GM19468 (cell line): ENCODE data around the gene TUBA3E.
A peak's percentile ranks its signal among the peaks of the same experiment; 100 is the strongest.
"Not testable (repeated sequence)": the region's sequence is repeated elsewhere in the genome, so short reads cannot be mapped to it uniquely, and the experiment has no call there.

Source experiments
- ATAC-seq: cut with Tn5 transposase; IDR thresholded peaks from one replicate; pipeline ENCODE4 v1.9.1; 2021; ENCODE audit warnings: mild to moderate bottlenecking, moderate library complexity, moderate number of reproducible peaks; ENCODE audit not compliant: unreplicated experiment; ENCODE audit errors: extremely low read depth

The TUBA3E gene

DNA sequence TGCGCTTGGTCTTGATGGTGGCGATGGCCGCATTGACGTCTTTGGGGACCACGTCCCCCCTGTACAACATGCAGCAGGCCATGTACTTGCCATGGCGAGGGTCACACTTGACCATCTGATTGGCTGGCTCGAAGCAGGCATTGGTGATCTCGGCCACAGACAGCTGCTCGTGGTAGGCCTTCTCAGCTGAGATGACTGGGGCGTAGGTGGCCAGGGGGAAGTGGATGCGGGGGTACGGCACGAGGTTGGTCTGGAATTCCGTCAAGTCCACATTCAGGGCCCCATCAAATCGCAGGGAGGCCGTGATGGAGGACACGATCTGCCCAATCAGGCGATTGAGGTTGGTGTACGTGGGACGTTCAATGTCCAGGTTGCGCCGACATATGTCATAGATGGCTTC is 4.4 kb downstream of the TUBA3E start:
- ATAC-seq: not testable (repeated sequence)

DNA sequence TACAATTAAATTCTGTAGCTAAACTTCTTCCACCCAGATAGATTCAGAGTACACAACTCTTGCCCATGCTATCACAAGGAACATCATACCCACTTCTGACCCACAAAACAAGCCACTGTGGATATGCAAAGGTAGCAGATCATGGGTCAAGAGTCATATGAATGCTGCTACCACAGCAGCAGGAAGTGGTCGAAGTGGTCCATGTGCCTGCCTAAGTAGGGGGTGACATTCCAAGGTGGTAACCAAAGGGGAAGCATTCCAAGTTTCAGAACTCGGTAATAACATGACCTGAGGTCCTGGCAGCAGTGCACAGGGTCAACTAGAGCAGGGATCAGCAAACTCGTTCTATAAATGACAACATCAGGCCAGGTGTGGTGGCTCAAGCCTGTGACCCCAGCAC is 5.8 kb downstream of the TUBA3E start:
- ATAC-seq: not testable (repeated sequence)

DNA sequence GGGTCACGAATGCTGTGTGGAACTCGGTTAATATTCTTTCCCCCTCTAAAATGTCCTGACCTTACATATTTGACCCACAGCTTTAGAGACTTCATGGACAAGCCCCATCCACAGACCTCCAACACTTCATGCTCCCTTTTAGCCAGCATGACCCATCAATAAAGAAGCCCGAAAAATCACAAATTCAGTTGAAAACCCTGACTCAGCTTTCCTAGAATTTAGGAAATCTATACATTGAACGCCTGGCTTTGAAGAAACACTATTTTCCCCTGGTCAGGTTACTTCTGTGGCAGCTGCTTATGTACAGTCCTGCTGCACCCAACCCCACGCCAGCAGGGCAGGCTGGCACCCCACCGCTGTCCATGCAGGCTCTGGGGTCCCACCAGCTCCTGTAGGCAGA is 6.9 kb downstream of the TUBA3E start:
- not testable (repeated sequence) for ATAC-seq

DNA sequence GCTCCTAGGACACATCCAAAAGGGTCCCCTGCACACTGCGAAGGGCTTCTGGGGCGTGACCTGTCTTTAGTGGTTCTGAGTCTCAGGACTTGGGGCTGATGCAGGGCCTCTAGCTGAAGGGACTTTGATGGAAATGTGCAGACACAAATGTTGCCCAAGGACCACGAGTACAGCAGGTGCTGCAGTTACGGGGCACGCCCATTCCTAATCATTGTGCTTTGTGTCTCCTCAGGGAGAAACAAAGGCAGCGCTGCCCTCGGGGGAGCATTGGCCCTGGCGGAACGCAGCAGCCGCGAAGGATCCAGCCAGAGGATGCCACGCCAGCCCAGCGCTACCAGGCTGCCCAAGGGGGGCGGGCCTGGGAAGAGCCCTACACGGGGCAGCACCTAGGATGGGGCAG is 8.0 kb downstream of the TUBA3E start:
- ATAC-seq: no peak

DNA sequence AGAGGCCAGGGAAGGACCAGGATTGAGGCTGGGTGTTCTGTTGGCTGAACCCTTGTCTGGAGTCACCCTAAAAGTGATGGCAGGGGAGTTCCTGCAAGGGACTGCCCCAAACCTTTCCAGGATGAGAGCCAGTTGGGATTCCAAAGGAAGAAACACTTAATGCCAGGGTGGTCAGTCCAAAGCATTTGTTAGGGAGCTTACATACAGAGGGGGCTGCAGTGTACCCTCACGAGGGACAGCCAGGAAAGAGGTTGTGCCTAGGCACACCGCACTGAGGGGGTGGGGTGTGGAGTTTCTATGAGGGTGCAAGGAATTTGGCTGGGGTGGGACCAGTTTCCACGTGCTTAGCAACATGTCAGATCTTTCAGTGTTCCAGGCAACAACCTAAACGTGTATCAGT is 9.3 kb downstream of the TUBA3E start:
- ATAC-seq: not testable (repeated sequence)

DNA sequence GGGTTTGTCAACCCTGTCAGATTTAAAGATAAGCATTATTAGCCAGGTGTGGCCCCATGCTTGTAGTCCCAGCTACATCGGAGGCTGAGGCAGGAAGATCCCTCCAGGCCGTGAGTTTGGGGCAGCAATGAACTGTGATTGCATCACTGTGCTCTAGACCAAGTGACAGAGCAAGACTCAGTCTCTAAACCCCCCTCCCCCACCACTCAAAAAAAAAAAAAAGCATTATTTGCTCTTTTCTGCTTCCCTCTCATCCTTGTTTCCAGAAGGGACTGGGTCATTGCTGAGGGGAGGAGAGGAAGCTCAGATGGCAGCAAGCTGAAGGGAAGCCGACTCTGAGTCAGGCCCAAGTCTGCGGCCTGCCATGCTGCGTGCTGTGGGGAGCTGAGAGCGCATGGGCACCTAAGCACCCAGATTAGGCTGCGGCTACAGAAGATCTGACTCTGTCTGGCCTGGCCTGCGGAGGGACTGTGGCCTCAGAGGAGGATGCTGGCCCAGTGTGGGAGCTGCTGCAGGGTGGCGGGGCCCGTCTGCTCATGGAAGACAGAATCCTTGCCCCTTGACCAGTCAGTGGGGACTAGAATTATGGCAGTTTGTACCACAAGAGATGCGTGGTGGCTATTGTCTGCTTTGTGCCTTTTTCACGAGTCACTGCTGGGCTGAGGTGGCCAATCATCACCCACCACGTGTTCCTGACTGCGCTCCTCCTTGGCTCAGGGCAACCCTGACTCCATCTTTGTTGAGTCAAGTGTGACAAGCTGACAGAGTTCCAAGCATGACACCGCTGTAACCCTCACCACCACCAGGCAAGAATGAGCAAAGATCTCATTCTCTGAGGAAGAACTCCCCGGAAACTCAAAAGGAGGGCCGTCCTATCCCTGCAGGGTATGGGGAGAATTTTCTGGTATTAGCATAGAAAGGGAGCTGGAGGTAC is 10.1 kb downstream of the TUBA3E start:
- not testable (repeated sequence) for ATAC-seq

DNA sequence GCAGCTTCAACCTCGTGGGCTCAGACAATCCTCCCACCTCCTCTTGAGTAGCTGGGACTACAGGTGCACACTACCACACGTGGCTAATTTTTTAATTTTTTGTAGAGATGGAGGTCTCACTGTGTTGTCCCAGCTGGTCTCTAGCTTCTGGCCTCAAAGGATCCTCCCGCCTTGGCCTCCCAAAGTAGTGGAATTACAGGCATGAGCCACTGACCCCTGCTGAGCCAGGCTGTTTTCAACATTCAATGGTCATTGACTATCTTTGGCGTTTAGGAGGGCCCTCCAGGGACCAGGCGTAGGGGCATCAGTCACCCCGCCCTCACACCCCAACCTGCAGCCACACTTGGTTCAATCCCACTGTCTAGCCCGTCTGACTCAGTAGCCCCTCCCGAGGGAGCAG is 11.0 kb downstream of the TUBA3E start:
- ATAC-seq: no peak

DNA sequence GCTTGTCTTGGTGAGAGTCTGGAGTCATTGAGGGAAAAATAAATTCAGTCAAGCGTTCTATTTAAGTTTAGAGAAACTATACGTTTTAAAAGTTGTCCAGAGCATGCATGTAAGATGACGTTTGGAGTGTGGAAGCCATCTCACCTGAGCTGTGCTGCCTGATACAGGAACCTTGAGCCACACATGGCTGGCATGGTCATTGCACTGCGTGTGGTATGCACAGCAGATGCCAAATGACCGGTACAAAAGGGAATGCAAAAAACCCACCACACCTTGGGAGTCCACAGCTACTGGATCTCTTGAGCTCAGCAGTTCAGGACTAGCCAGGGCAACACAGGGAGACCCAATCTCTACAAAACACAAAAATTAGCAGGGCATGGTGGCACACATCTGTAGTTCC is 11.8 kb downstream of the TUBA3E start:
- no peak for ATAC-seq

DNA sequence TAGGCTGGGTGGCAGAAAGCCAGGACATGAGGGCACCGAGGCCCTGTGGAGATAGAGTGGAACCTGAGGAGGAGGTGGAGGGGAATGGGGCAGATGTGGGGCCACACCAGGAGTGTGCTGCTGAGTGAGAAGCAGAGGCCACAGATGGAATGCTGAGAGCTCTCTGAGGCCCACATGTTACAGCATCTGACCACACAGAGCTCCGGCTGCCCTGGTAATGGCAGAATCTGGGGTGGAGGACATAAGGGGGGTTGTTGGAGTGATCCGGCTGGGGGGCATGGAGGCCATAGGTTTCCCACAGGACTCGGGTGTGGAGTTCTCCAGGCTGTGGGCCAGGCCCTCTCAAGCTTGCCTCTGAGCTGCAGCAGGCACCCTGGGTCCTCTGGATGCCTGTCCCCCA is 12.3 kb downstream of the TUBA3E start:
- no peak for ATAC-seq

DNA sequence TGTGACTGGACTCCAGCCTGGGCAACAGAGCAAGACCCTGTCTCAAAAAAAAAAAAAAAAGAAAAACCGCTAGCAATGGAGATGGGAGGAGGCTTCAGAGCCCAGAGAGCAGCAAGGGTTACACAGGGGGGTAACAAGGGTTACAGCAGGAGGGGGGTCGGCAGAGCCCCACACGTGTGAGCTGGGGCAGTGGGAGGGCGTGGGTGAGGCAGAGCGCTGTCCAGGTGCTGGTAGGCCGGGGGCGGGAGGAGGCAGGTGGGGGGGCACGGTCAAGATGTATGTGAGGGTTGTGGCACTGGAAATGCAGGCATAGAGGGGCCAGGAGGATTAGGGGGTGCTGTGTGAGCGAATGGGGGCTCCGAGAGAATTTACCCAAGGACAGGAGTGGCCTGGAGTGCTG is 12.8 kb downstream of the TUBA3E start:
- ATAC-seq: no peak

DNA sequence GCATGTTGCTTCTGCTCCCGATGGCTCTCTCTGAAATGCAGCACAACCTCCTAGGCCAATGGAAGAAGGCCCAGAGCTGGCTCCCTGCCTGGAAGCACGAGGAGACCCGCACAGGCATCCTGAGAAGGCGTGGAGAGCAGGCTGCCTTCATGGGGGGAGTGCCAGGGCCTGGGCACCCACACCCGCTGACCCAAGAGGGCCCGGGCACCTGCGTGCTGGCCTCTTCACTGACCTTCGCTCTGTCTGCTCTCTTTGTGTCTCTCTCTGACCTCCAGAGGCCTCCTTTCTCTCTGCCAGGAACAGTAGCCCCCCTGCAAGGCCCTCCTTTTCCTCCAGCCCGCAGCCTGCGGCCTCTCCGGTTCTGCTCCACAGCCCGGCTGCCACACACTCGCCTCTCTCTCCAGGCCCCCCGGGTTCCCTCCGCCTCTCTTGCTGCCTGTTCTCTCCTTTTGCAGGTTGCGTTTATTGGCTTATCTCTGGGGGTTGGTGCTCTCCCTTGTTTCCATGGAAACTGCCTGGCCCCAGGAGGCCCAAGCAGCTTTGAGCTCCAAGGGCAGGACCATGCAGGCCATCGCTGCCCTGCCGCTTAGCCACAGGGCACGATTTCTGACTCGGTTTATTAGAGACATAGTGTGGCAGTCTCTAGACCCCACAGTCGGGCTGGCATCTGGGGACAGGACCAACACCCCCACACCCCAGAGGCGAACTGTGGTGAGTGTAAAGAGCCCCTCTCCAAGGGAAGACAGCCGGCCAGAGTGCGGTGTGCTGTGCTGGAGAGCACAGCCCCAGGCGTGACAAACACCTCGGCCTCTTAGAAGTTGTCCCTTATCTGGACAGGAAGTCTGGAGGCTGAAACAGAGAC is 14.5 kb downstream of the TUBA3E start:
- ATAC-seq: no peak

DNA sequence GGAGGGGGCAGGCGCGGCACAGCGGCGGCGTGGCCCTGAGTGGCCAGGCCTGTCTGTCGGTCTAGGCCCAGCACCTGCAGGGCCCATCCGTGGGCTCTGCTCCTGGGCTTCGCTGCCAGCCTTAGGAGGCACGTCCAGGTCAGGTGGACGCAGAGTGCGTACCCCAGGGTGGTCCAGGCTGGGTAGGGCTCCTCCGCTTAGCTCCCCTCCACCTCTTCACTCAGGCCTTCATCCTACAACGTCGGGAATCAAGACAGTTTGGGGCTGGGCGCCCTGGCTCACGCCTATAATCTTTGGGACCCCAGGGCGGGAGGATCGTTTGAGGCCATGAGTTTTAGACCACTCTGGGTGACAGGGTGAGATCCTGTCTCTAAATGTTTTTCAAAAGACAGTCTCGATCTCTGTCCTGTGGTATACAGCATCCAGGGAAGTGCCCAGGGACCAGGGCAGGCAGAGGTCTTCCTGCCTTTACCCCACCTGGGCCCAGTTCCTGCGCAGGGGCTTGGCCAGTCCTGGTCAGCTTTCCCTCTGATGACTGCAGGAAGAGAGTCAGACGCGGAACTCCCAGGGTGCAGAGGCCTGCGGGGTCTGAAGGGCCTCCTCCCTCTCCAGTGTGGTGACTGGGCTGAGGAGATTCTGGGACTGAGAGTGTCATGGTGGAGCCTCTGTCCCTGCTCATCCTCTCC is 15.3 kb downstream of the TUBA3E start:
- not testable (repeated sequence) for ATAC-seq

DNA sequence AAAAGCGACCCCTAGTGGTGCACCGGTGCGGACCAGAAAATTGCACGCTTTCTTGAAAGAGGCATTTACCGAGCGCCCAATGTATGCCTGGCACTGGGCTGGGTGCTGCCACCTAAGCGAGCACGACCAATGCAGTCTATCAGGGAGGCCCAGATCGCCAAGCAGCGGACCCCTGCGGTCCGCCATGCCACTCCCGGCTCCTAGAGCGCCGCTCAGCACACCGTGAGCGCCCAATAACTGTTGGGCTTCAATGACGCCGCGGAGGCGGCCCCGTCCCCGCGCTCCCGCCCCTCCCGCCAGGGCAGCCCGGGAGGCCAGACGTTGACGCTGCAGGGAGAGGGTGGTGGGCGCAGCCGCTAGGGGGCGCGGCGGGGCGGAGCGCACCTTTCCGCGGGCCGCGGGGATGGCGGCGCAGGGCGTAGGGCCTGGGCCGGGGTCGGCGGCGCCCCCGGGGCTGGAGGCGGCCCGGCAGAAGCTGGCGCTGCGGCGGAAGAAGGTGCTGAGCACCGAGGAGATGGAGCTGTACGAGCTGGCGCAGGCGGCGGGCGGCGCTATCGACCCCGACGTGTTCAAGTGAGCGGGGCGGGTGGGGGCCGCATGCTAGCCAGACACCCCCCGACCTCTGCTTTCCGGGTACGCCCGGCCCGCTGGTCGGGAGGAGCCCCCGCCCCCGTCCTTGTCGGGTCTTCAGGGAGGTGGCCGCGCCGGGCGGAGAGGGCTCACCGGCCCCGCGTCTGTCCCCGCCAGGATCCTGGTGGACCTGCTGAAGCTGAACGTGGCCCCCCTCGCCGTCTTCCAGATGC is 16.2 kb downstream of the TUBA3E start, which contains the start of gene MZT2B:
Gene MZT2B, plus strand, starts transcription at position 383 of the 803 bp plus-strand sequence. Its CDS starts 21 bp downstream, at position 404.
- peak; percentile 90 for ATAC-seq

DNA sequence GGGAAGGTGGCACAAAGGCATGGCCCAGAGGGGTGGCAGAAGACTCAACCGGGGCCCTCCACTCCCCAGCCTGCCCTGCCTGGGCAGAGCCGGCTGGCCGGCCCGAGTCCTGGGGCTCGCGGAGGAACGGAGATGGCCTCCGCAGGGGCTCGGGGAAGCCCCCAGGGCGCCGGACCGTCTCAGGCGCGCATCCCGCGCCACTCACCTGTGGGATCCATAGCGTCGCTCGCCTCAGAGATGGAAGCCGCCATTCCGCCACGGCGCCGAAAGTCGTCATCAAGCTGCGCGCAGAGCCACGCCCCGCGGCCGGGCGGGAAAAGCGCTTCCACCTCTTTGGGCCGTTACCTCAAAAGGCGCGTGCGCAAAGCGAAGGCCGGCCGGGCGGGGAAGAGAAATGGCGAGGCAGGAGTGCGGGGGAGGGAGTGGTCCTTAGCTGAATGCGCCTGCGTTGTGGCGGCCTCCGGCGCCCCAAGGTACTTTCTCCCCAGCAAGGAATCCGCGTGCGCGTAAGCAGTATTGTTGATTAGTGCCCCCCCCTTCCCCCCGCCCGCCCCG is 16.8 kb downstream of the TUBA3E start, which contains the start of gene SMPD4:
Gene SMPD4, minus strand, starts transcription at position 278 of the 555 bp plus-strand sequence. CDS start 5,010 bp downstream, outside the sequence.
- peak; percentile 44 for ATAC-seq

DNA sequence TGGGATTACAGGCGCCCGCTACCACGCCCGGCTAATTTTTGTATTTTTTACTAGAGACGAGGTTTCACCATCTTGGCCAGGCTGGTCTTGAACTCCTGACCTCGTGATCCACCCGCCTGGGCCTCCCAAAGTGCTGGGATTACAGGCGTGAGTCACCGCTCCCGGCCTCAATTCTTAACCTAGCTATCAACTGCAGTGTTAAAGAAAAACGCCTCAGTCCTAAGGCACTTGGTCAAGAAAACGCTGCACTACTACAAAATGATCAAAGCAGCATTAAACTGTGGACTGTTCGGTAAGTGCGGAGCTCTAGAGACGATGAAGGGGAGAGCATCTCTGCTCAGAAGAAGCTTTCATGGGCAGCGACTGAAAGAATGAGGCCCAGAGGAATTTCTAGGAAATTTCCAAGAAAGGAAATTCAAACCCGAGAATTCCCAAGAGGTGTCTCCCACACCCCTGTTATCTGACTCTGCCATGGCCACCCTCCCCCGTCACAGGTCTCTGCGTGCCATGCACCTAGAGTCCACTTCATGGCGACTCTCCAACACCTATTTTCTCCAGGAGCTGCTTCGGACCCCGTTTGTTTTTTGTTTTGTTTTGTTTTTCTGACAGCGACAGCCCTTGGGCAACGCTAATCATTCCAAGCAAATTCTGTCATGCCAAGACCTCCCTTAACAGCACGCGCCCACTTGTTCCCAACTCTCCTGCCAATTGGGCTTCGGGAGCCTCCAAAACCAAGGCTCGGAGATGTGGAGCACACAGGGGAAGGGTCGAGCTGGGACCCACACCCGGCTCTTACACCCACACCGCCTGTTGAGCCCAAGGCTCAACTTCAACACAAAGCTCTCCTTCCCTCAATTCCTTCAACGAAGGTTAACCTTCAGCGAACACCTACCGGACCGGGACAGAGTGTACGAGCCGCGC is 17.6 kb downstream of the TUBA3E start:
- not testable (repeated sequence) for ATAC-seq

DNA sequence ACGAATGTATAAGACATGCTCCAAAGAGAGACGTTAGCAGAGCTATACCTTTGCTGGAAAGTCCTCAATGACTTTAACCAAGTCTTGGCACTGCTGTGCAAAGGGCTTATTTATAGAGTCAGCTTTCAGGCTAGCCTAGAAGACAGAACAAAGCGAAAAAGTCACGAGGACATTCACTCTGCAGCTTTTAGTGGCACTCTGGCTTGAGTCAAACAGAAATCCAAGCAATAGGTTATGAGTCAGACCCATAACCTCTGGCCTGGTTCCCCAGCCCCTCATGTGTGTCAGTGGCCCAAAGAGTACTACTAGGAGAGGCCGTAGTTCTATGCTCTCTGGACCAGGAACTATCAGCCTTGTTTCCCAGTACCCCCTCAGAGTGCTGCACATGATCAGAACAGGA is 23.4 kb downstream of the TUBA3E start:
- not testable (repeated sequence) for ATAC-seq

DNA sequence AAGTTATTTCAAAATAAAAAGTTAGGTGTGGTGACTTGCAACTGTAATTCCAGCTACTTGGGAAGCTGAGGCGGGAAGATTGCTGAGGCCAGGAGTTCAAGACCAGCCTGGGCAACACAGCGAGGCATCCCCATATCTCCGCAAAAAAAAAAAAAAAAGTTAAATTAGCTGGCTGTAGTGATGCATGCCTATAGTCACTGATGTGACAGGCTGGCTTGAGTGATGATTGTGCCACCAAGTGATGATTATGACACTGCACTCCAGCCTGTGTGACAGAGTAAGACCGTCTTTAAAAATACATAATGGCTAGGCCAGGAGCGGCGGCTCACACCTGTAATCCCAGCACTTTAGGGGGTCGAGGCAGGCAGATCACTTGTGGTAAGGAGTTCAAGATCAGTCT is 28.3 kb downstream of the TUBA3E start:
- no peak for ATAC-seq

DNA sequence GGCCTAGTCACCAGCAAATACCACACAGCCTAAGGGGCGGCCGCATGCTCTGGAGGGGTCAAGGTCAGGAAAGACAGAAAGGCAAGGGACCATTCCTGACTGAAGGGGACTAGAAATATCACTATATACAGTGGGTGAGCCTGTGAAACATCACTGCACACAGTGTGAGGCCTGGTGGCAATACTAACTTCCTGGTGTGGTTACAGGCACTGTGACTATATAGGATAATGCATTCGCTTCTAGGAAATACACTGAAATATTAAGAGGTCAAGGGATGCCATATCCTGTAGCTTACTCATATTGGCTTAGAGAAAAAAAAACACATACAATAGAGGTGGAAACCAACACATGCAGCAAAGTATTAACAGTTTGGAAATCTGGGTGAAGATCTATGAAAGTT is 29.1 kb downstream of the TUBA3E start:
- not testable (repeated sequence) for ATAC-seq
